Activated CD4-positive, alpha-beta T cell treated with anti-CD3 and anti-CD28 coated beads for 24 hours (primary cell): Measurements from ENCODE around the gene BHMT.

Experiments used
- DNase-seq, 2 donors: peaks; one replicate each; pipeline ENCODE4 v3.0.0-alpha.2; 2020; ENCODE audit warnings: low read depth in 2 of 2

The BHMT gene, protein sequence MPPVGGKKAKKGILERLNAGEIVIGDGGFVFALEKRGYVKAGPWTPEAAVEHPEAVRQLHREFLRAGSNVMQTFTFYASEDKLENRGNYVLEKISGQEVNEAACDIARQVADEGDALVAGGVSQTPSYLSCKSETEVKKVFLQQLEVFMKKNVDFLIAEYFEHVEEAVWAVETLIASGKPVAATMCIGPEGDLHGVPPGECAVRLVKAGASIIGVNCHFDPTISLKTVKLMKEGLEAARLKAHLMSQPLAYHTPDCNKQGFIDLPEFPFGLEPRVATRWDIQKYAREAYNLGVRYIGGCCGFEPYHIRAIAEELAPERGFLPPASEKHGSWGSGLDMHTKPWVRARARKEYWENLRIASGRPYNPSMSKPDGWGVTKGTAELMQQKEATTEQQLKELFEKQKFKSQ

DNA sequence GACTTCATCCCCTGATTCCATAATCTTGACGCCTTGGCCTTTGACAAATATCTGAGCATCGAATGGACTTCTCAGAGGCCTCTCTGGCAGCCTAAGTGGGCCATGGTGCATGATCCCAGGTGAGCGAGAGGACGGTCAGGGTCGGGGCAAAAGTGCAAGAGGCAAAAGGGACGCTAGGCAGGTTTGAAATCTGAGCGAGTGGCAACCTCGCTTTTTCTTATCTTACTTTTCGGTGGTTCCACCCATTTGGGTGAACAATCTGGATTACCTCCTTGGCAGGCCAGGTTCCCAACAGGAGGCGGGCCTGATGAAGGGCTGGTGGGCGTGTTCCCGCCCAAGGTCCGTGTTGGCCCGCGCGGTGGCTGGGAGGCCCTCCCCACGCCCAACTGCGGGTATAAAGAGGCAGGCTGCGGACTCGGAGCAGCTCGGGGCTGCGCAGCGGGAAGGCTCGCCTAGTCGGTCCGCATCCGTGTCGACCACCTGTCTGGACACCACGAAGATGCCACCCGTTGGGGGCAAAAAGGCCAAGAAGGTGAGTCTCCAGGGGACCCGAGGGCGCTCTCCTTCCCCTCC is at the start of gene BHMT:
TSS of gene BHMT (plus strand) at position 423 of the 573 bp plus-strand sequence. CDS start at position 500, 77 bp downstream.
- no peak for DNase-seq

DNA sequence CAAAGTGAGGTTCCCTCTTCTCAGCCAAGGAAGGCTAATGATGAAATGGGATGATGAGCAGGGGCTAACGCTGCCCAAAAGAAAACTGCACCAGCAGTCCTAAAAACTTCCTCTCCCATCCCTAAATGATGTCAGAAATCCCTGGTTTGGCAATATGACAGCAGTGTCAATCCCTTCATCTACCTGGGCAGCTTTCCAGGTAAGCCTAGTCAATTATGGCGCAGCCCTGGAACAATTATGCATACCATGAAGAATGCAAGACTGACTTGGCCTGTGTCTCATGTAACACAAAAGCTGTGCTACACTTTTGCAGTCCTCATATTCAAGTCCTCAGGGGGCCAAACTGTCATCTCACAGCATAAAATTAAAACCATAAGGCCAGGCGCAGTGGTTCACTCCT is 49.2 kb upstream of the BHMT start:
- DNase-seq, result no peak

DNA sequence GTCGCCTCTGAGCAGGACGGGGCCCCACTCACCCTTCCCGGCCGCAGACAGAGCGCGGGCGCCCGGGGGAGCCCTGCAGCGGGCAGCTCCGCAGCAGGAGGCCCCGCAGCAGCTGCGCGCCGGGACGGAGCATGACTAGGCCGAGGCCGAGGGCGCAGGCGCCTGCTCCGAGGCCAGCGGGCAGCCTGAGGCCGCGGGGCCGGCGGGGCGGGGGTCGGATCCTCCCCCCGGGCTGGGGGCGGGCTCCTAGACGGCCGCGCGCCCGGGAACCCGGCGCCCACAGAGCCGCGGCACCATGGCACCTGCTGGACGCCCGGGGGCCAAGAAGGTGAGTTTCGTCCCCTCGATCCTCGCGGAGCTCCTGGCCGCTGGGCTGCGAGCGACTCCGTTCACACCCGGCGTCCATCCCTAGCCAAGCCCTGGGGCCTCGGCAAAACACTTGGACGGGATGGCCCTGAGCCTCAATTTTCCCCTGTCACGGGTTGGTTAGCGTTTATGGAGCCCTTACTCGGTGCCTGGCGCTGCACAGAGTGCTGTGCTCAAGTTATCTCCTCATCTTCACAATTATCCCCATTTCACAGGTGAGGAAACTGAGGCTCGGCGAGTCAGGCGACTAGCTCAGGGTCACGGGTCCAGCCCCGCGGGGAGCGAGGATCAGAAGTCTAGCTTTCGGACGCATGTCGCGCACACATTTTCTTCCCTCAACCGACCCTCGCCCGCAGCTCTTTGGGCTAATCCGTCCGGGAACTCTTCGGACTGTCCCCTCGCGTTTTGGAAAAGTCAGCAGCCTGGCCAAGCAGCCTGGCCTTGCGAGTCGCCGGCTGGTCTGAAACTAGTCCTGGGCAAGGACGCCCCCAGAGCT is 41.9 kb upstream of the BHMT start, which contains the start of the genes BHMT2 and DMGDH:
TSS of gene BHMT2 (plus strand) at position 280 of the 862 bp plus-strand sequence. CDS start at position 296, 16 bp downstream.
TSS of gene DMGDH (minus strand) at position 187 of the 862 bp plus-strand sequence. CDS start at position 133, 54 bp downstream.
- DNase-seq, result no peak

DNA sequence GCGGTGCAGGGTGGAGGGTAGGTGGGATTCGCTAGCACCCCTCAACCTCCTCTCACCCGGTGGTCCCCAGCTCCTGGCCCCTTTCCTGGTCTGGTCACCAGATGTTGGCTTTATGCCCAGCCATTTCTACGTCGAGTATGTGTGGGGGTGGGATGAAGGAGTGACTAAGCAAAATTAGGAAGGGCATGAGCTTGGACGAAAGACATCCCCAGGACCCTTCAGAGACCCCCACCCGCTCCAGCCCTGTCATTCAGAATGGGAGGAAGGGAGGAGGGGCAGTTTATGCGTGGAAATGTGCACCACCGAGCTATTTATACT is 41.3 kb upstream of the BHMT start:
- no peak for DNase-seq

DNA sequence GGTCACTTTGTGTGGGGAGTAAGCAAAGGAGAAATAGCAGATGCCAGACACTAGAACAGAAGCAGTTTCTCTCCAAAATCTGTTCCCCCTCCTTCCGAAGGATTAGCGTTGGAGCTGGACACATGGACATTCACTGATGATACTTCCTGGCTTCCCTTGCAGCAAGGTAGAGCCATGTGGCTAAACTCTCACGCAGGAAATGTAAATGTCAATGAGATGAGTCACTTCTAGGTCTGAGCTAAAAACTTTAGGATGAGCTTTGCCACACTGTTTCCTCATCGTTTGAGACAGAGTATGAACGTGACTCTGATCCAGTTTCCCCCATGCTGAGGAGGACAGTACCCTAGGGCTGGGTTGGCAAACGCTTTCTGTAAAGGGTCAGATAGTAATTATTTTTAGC is 37.0 kb upstream of the BHMT start:
- DNase-seq, result no peak

DNA sequence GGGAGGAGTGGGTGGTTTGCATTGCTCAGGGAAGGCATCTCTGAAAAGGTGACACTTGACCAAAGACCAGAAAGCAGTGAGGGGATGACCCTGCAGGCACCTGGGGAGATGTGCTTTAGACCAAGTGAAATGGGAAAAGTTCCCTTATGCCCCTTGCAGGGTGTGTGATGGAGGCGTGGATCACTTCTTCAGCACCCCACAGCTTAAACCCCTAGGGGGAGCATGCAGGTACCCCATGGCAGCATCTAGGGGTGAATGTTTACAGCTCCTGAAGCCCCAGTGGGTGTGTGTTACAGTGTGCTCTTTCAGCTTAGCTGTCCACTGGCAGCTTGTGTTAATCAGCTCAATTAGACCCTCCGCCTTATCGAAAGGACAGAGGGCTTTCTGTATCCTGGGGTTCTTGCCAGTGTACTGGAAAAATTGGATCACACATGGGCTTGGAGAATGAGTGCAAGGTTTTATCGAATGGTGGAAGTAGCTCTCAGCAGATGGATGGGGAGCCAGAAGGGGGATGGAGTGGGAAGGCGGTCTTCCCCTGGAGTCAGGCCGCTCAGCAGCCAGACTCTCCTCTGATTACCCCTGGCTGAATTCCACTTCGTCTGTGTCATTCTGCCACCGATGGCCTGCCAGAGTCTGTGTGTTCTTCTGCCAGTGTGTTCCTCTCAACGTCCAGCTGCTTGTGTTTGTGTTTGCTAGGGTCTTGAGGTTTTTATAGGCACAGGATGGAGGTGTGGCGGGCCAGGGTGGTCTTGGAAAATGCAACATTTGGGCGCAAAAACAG is 35.8 kb upstream of the BHMT start:
- no peak for DNase-seq

DNA sequence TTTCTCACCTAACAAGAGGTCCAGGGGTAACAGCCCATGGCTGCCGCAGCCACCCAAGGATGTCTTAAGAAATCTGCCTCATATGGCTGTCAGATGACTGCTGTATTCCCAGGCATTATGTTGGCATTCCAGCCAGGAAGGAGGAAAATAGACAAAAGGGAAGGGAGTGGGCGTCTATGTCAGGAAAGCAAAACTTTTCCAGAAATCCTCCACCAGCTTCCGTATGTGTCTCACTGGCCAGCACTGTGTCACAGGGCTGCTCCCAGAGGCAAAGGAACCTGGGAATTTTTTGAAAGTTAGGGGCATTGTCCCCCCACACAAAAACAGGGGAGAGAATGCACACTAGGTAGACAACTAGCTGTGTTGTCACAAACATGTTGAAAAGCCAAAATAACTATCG is 34.8 kb upstream of the BHMT start:
- no peak for DNase-seq

DNA sequence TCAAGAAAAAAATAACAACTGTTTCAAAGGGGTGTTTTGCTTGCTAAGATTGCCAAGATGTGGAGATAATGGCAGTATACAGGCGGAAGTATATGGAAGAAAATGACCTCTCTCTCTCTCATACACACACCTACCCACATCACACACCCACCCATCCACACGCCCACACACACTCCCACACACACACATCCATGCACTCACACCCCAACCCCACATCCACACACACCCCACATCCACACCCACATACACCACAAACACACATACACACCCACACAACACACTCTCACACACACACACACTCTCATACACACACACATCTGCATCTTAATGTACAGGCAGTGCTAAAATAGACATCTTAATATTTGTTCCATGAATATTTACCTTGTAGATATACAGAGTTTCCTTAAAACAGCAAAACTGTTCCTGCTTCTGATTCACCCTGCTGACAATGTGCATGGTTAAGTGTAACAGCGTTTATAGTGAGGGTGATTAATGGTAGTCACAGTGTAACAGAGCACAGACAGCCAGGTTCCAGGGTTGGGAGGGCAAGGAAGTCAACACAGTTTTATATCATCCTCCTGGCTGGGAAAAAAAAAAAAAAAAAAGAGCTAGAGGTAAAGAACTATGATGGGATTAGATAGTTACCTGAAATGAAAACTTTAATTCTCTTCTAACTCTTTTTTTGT is 33.8 kb upstream of the BHMT start:
- DNase-seq, result no peak

DNA sequence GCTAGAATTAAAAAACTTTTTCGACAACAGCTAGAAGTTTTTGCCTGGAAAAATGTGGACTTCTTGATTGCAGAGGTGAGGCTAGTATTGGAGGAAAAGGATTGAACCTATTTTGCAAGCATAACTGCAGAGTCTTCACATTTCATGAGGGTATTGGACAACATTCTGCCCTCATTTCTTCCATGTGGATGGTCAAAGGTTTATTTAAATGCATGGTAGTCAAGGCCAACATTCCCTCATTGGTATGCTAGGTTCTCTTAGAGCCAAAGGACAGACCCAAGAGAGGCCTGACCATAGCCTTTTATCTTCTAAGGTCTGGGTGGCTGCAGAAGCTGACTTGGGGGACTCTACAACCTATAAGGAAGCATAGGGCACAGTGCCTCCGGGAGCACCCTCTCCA is 30.8 kb upstream of the BHMT start:
- DNase-seq, result no peak

DNA sequence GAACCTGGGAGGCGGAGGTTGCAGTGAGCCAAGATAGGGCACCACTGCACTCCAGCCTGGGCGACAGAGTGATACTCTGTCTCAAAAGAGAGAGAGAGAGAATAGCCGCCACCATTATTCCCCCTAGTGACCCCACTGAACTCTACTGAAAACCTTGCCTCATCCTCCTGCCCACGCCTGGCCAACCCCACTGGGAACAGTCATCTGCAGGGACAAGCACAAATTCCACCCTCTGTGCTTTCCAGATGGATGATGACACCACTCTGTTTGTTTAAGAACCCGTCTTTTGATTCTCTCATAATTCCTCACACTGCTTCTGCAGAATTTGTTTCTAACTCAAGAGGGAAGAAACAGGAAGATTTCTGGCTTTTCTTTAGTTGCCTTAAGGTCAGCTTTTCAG is 29.8 kb upstream of the BHMT start:
- DNase-seq, result no peak

DNA sequence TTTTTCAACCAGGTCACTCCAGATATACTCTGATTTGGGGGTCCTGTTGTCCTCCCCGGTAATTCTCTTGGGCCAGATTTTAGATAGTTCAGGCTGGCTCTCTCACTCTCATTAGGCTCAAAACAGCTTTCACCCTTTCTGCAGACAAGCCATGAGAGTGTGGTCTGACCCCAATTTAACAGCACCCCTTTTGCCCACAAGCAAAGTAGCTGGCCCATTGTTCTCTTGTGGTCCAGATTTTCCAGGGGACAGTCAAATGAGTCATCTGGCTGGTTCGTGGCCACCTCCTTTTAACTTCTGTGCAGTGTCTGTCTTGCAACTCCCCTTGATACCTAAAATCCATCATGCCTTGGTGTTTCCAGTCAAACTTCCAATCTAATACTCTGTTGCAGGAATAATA is 25.5 kb upstream of the BHMT start:
- no peak for DNase-seq

DNA sequence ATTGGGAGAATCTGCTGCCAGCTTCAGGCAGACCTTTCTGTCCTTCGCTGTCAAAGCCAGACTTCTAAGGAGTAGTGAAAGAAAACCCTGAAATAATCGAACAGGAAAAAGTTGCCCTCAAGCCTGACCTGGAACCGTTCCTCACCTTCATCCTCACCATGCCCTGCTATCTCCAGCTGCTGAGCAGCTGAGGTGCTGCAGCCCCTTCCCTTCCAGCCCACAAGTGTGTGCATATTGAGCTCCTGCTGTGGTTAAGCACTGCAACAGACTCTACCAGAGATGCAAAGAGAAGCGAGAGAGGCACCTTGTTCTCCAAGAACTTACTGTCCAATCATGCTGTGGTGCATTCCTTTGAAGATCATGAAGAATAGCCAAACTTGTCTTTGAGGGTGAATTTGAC is 23.1 kb upstream of the BHMT start:
- DNase-seq, result no peak

DNA sequence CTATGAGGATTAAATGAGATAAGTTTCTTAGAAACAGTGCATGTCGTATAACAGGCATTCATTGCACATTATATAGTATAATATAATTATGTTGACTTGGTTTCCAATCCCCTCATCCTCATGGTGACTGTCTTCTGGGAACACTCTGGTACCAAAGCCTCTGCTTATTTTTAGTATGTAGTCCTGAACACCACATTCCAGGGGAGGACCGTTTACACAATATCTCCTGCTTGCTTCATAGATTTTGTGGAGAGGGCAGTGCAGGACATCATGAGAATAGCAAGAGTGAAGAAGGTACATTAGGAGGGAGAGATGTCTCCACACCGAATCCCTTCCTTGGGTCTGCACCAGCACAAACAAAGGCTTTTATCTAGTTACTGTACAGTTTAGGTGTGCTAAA is 20.5 kb upstream of the BHMT start:
- DNase-seq, result no peak

DNA sequence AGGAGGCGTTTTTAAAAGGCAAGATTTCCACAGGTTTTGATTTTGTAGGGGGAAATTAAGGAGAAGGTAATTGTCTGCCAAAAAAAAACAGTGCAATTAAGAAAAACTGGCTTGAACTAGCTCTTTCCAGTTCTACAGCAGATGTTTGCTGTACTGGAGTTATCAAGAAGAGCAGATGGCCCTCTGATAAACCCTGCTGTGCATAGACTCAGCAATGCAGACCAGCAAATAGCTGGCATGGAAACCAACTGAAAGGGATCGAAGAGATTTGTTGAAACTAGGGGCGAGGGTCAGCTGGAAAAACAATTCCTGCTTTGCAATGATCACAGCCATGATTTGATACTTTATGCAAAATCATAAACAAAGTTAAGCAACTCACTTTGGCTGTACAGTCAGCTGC is 17.8 kb upstream of the BHMT start:
- no peak for DNase-seq

DNA sequence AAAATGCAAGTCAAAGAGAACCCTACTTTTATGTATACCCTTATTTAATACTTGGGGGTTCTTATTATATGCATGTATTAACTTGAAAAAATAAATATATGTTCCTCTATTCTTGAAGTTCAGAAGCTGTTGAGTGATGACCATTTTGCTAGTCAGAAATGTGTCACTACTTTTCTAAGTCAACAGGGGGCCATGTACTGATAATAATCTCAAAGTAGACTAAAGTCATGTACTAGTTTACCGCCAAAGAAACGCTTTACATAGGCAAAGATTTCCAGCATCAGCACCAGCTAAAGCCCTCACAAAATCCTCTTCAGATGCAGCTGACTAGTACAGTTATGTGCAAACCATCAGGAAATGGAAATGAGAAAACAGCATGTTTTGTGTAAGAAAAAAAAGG is 5.7 kb upstream of the BHMT start:
- no peak for DNase-seq

DNA sequence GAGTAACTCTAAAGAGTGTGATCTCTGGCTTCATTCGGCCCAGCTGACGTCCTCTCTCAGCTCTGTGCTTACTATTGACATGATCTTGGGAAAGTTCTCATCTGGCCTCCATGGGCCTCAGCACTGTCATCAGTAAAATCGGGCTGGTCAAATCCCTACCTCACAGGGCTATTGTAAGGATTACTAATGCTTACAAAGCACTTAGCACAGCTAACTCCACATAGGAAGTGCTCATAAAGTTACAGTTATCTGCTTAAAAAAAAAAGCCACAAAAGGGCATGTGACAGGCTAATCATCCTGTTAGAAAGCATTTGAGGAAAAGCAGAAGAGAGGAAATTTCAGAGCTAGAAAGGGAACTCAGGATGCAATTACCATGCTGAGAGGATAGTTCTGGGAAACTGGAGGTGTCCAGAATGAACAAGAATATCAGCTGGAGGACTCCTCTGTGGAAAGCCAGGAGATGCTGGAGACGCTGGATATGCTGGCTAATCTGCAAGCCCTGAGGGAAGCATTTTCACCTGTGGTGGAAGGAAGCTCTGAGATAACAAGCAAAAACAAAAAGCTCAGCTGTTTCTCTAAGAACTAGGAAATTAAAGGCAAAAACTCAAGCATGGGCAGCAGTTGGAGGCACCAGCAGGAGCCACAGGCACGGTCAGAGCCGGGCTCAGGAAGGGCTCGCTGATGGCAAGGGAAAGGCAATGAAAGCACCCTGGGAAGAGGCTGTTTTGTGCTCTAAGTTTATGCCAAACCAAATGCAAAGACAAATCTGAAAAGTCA is 4.4 kb upstream of the BHMT start:
- DNase-seq, result no peak

DNA sequence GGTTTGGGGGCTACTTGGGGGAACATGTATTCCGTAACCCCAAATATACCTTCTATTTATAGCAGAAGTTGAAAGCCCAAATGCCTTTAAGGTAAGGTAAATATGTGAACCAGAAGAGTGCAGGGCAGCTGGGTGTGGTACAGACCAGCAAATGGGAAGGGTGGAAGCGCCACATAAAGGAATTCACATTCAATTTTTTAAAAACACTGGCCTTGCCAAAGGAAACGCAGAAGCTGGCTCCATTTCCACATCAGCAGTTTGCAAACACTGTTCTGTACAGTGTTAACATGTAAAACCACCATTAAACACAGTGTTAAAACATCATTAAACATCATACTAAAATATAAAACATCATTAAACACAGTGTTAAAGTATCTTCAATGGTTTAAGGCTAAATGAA is 3.5 kb upstream of the BHMT start:
- no peak for DNase-seq

DNA sequence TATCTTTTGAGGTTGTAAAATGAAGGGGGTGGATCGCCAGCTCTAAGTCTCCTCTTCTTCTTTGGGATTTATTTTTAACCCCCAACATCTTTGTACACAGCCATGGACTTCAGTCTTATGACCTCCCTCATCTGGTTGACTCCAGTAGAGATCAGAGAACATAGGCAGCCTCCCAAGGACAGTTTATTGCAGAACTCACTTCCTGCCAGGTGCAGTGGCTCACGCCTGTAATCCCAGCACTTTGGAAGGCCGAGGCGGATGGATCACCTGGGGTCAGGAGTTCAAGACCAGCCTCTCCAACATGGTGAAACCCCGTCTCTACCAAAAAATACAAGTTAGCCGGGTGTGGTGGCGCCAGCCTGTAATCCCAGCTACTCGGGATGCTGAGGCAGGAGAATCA is 2.8 kb upstream of the BHMT start:
- DNase-seq, result no peak

DNA sequence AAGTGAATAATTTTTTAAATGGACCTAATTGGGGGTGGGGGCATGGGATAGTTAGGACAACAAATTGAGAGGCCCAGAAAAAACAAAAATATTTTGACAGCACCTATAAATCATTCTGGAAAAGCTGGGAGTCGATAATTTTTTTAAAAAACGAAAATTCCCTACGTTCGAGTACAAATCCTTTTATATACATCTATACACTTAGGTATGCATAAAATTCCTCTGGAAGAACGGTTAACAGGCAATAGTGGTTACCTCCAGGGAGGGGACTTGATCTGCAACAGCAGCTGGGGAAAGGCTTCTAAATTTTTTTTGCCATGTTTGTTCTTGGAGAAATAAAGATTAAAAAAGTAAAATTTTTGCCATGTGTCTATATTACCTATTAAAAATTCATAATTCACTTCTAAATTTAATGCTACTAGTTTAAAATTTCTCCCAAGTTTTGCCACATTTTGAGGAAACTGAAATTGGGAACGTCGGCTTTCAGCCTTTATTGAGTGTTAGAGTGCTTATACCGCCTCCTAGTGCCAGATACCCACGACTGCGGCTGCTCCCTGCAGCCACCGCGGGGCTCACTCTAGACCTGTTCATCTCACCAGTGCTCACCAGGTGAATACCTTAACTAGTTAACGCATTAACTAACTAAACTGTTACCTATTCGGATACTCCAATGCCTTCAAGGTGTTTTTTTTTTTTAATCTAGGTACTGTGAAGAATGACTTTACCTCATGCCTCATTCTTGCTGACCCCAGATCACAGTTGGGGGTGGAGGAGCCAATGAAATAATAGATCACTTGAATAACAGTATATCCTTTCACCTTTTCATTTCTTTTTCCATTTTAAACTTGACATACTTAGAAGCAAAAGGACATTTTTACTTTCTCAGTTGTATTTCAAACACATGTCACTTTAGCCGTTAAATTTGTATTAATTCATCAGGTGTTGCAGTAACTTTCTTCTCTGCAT is 1.8 kb upstream of the BHMT start:
- DNase-seq, result peak in 1 of 2 donors; percentile 8
